Astrocyte of the cerebellum (primary cell): Measurements from ENCODE around the gene CDK2.
"Not testable (repeated sequence)": the region's sequence is repeated elsewhere in the genome, so short reads cannot be mapped to it uniquely, and the experiment has no call there.

Experiments
- DNase-seq: peaks from one replicate; pipeline ENCODE4 v3.0.0-alpha.2; 2011; ENCODE audit warnings: low read depth
- H3K4me3 ChIP-seq: 2 replicates; pipeline ENCODE4 v1.5.1; 2011; ENCODE audit warnings: mild to moderate bottlenecking, low read depth, low read length, moderate library complexity
- in situ Hi-C: cut with HindIII; loops from 2 replicates; pipeline ENCODE4 v1.10.0; 2017; ENCODE audit warnings: low sequenced_read_pairs
- TF ChIP-seq, protein P1 (sequence below): IDR thresholded peaks from 2 replicates; pipeline ENCODE4 v1.5.1; 2012; ENCODE audit warnings: low read length, low read depth, moderate library complexity, mild to moderate bottlenecking; ENCODE audit errors: missing control alignments

The CDK2 gene

DNA sequence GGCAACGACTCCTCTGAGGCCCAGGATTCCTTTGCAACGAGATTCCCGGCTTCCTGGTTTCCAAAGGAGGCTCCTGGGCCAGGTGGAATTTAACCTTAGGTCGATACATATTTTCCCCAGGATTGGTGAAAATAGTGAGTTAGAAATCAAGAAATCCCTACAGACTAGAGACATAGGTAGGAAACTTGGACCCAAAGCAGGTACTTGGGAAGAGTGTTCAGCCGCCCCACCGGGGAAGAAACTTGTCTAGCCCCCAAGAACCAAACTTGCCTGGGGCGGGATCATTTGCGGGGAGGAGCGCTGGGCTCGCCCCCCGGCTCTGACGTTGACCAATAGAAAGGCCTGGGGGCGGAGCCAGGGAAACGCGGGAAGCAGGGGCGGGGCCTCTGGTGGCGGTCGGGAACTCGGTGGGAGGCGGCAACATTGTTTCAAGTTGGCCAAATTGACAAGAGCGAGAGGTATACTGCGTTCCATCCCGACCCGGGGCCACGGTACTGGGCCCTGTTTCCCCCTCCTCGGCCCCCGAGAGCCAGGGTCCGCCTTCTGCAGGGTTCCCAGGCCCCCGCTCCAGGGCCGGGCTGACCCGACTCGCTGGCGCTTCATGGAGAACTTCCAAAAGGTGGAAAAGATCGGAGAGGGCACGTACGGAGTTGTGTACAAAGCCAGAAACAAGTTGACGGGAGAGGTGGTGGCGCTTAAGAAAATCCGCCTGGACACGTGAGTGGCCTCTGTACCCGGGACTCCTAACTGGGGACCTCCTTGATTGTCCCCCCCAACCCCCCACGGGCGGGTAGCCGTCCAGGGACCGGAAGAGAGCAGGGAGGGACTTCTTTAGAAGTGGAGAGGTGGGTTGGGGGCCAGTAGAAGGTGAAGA, at the start of gene CDK2:
Gene CDK2 (plus strand): TSS at position 423 of the 874 bp plus-strand sequence. CDS start 179 bp downstream, at position 602.
- in situ Hi-C loops = no loop called here
- DNase-seq = no peak
- H3K4me3 ChIP-seq = peak within 1 kb of the TSS; percentile 84
- TF ChIP-seq, protein P1, sequence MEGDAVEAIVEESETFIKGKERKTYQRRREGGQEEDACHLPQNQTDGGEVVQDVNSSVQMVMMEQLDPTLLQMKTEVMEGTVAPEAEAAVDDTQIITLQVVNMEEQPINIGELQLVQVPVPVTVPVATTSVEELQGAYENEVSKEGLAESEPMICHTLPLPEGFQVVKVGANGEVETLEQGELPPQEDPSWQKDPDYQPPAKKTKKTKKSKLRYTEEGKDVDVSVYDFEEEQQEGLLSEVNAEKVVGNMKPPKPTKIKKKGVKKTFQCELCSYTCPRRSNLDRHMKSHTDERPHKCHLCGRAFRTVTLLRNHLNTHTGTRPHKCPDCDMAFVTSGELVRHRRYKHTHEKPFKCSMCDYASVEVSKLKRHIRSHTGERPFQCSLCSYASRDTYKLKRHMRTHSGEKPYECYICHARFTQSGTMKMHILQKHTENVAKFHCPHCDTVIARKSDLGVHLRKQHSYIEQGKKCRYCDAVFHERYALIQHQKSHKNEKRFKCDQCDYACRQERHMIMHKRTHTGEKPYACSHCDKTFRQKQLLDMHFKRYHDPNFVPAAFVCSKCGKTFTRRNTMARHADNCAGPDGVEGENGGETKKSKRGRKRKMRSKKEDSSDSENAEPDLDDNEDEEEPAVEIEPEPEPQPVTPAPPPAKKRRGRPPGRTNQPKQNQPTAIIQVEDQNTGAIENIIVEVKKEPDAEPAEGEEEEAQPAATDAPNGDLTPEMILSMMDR = no peak

DNA sequence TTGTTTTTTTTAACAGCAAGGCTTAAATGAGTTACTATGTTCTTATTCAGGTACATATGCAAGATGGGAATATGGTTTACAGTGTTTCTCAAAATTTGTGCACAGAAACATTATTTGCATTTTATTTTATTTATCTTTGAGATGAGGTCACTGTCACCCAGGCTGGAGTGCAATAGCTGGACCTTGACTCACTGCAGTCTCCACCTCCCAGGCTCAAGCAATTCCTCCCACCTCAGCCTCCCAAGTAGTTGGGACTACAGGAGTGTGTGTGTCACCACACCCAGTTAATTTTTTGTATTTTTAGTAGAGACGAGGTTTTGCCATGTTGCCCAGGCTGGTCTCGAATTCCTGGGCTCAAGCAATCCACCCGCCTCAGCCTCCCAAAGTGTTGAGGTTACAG, 47.6 kb upstream of the CDK2 start:
- H3K4me3 ChIP-seq, DNase-seq, in situ Hi-C loops: not testable (repeated sequence)

DNA sequence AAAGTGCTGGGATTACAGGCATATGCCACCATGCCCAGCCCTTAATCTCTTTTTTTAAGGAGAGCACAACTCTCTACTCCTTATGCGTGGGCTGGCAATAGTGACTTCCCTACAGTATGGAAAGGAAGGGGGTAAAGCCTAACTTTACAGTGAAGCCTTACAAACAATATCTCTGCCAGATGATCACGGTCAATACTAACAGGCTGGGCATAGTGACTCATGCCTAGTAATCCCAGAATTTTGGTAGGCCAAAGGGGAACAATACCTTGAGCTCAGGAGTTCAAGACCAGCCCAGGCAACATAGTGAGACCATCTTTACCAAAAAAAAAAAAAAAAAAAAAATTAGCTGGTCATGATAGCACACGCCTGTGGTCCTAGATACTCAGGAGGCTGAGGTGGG, 44.5 kb upstream of the CDK2 start:
- H3K4me3 ChIP-seq = no peak overlapping the region
- in situ Hi-C loops = no loop called here
- no peak for DNase-seq
- TF ChIP-seq, protein P1 = no peak

DNA sequence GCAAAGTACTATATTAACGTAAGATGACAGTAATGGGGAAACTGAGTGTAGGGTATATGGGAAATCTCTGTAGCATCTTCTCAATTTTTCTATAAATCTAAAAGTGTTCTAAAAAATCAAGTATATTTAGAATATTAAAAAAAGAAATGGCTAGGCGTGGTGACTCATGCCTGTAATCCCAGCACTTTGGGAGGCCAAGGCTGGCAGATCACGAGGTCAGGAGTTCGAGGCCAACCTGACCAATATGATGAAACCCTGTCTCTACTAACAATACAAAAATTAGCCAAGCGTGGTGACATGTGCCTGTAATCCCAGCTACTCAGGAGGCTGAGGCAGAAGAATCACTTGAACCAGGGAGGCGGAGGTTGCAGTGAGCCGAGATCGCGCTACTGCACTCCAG, 43.0 kb upstream of the CDK2 start:
- H3K4me3 ChIP-seq, in situ Hi-C loops, DNase-seq: not testable (repeated sequence)

DNA sequence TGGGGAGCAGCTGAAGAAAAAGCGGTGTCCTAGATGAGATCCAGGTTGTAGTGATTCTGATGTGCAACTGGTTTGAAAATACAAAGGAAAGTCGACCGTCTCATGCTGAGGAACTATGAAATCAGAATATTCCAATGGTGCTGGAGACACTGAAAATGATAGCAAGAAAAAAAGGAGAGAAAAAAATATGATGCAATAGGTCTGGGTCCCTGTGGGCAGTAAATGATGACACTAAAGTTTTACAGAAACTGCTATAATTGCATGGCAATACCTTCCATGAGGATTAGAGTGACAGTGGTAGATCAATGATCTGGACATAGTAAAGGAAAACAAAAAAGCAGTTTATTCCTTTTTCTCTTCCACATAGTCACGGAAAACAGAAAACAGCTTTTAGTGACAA, 41.3 kb upstream of the CDK2 start:
- TF ChIP-seq, protein P1 = no peak
- in situ Hi-C loops = no loop called here
- DNase-seq = no peak
- no peak overlapping the region for H3K4me3 ChIP-seq

DNA sequence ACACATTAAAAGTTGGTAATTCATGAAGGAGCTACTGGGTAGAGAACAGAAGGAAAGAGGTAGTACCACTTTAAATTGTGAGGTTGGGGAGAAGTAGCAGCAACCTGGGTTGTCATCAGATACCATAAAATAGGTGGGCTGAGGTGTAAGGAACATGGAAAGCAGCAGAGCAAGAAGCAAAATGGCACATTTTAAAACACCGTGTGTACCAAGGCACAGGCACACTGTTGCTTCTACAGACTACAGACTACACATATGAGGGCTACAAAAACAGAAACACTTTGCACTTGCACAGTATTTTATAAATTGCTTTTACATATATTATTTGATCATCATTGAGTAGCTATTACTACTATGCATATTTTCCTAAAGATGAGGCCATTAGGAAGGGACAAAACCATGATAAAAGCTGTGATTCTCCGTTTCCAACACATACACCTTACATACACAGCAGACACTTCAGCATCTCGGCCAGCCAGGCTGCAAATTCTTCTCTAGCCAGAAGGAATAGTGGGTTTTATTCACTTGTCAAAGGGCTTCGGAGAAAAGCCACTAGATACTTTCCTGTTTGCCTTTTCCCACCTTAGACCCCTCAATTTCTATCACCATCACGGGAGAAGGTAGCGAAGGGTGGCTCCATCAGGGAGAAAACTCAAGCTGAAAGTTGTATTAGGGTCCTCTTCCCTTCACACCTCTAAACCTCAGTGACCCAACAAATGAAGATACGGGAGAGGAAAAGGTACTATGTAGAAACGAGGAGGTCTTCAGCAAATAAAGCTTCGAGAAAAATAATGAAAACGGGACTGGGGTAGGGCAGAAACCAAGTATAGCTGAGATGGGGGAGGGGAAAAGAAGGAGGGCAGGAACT, 40.5 kb upstream of the CDK2 start:
- TF ChIP-seq, protein P1 = no peak
- no peak for DNase-seq
- in situ Hi-C loops = no loop called here
- H3K4me3 ChIP-seq = peak overlapping the region; percentile 99

DNA sequence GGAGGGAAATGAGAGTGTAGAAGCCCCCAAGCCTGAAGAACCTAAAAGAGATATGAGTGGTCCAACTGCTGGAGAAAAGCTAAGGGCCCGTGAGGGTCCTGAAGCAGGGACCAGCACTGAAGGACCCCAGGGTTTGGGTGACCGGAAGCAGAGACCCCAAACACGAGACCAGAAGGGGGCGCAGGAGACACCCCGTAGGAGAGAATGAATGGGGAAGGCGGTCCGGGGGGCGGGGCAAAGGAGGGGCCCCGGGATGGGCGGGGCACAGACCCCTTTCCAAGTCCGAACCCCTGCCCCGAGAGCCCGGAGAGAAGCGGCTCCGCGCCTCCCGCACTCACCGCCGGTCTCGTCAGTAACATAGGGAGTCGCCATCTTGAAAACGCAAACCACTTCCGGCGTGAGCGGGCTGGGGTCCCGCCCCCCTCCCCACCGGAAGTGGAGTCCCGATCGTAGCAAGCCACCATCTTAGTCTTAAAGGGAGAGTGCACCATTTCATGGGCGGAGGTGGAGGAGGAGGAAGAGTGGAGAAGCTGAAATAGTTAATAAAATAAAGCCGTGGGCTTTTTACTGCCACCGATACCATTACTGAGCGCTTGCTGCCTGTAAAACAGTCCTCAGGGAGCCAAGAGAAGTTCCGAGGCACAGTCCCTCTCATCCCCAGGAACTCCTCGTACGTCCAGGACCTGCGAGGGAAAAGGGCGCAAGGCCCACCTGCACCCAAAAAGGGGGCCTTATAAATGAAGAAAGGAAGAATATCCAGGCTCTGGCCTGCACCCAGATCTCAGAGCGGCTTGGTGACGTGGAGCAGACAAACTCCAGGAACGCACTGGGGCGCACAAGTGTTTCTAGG, 39.7 kb upstream of the CDK2 start:
- TF ChIP-seq, protein P1 = peak; percentile 76
- peak; percentile 79 for DNase-seq
- H3K4me3 ChIP-seq = peak overlapping the region; percentile 99
- in situ Hi-C loops = no loop called here
